ENCODE measurements around the gene ZBTB8A. TPM values are rescaled to one million over a fixed set of nuclear protein-coding genes. Genes with fewer than 3 reads are reported as not detected.

ZBTB8A gene
- total RNA-seq, 2 experiments from 2014 or later = 0.29 to 0.54 TPM

DNA sequence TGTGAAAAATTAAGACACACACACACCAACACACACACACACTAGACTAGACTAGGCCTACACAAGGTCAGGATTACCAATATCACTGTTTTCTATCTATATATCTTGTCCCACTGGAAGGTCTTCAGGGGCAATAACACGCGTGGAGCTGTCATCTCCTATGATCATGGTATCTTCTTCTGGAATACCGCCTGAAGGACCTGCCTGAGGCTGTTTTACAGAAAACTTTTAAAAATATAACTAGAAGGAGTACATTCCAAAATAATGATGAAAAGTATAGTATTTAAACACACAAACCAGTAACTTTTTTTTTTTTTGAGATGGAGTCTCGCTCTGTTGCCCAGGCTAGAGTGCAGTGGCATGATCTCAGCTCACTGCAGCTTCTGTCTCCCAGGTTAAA, 20.3 kb upstream of the ZBTB8A start:
- H4K20me1 ChIP-seq (ENCODE audit: insufficient read depth, low read length) = no peaks in the 10 kb centered on the region
- no peaks in the 10 kb centered on the region for H3K9me2 ChIP-seq (ENCODE audit: insufficient read depth, low read length)
- no peak overlapping the region for H3K4me2 ChIP-seq (ENCODE audit: low read length)
- no peak overlapping the region for H3K27ac ChIP-seq (ENCODE audit: low read depth, low read length, poor library complexity, severe bottlenecking)
- intact Hi-C loops (cut with micrococcal nuclease; ENCODE audit: unreplicated experiment) = no loop called here
- DNase-seq (ENCODE audit: low spot score) = no peak
- TF ChIP-seq EZH2phosphoT487 (IDR thresholded peaks at IDR 0.05; ENCODE audit: borderline replicate concordance, low read depth, low read length) = no peak
- no peak overlapping the region for H2AFZ ChIP-seq (ENCODE audit: low read length)
- peaks cover 7% of the 10 kb centered on the region for H3K4me1 ChIP-seq (ENCODE audit: insufficient read depth, low read length, poor library complexity, severe bottlenecking)
- POLR2A ChIA-PET = interaction anchor here (0.6 kb wide), 1 partner anchor 235 kb away, joined by 6 read pairs; no protein-coding TSS in a partner anchor
- no peak overlapping the region for H3K4me3 ChIP-seq (ENCODE audit: low read depth, low read length, poor library complexity, severe bottlenecking)
- H3K9me3 ChIP-seq (ENCODE audit: low read length) = no peaks in the 10 kb centered on the region
- CTCF ChIA-PET (ENCODE audit: unreplicated experiment) = no interaction called here
- H3K79me2 ChIP-seq (ENCODE audit: insufficient read depth, low read depth, low read length) = no peaks in the 10 kb centered on the region
- BruUV-seq (replicated peaks) = no TSS peak
- H3K36me3 ChIP-seq (ENCODE audit: insufficient read depth, low read length) = no peaks in the 10 kb centered on the region

- ChIA-PET CTCF (ENCODE audit: unreplicated experiment) (interaction anchor here (0.7 to 1.5 kb wide), 3 partner anchors 40 to 265 kb away, joined by 3 to 4 read pairs (median 3); no protein-coding TSS in a partner anchor), POLR2A (interaction anchor here (0.6 to 2.4 kb wide), 9 partner anchors 18 to 669 kb away, joined by 3 to 8 read pairs (median 4); partner anchors contain the start of genes RBBP4 and ZBTB8OS)
- H3K9me2 ChIP-seq (ENCODE audit: insufficient read depth, low read length) = no peaks in the 10 kb centered on the region
- peaks cover 7% of the 10 kb centered on the region for H3K4me1 ChIP-seq (ENCODE audit: insufficient read depth, low read length, poor library complexity, severe bottlenecking)
- DNase-seq (ENCODE audit: low spot score) = peak; percentile 44
- peak overlapping the region; percentile 83 for H2AFZ ChIP-seq (ENCODE audit: low read length)
- H3K4me2 ChIP-seq (ENCODE audit: low read length) = peak overlapping the region; percentile 71
- peak overlapping the region; percentile 60 for H3K4me3 ChIP-seq (ENCODE audit: low read depth, low read length, poor library complexity, severe bottlenecking)
- BruUV-seq (replicated peaks) = no TSS peak
- TF ChIP-seq, protein P1, sequence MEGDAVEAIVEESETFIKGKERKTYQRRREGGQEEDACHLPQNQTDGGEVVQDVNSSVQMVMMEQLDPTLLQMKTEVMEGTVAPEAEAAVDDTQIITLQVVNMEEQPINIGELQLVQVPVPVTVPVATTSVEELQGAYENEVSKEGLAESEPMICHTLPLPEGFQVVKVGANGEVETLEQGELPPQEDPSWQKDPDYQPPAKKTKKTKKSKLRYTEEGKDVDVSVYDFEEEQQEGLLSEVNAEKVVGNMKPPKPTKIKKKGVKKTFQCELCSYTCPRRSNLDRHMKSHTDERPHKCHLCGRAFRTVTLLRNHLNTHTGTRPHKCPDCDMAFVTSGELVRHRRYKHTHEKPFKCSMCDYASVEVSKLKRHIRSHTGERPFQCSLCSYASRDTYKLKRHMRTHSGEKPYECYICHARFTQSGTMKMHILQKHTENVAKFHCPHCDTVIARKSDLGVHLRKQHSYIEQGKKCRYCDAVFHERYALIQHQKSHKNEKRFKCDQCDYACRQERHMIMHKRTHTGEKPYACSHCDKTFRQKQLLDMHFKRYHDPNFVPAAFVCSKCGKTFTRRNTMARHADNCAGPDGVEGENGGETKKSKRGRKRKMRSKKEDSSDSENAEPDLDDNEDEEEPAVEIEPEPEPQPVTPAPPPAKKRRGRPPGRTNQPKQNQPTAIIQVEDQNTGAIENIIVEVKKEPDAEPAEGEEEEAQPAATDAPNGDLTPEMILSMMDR (conservative IDR thresholded peaks at IDR 0.05; ENCODE audit: low read length) = peak; percentile 57; the same call in 1 of the 2 replicates
- no peak for TF ChIP-seq EZH2phosphoT487 (IDR thresholded peaks at IDR 0.05; ENCODE audit: borderline replicate concordance, low read depth, low read length)
- H3K79me2 ChIP-seq (ENCODE audit: insufficient read depth, low read depth, low read length) = no peaks in the 10 kb centered on the region
- no peak overlapping the region for H3K27ac ChIP-seq (ENCODE audit: low read depth, low read length, poor library complexity, severe bottlenecking)
- H3K9me3 ChIP-seq (ENCODE audit: low read length) = no peaks in the 10 kb centered on the region
- intact Hi-C loops (cut with micrococcal nuclease; ENCODE audit: unreplicated experiment) = loop anchor here (1.0 to 5.0 kb wide), 2 partner anchors 129 to 176 kb away; partner anchors contain the start of gene ZBTB8OS
- no peaks in the 10 kb centered on the region for H4K20me1 ChIP-seq (ENCODE audit: insufficient read depth, low read length)
- H3K36me3 ChIP-seq (ENCODE audit: insufficient read depth, low read length) = no peaks in the 10 kb centered on the region
Measured at GRCh38 chr1:32521165-32521564, 18.1 kb upstream of the ZBTB8A start.

DNA sequence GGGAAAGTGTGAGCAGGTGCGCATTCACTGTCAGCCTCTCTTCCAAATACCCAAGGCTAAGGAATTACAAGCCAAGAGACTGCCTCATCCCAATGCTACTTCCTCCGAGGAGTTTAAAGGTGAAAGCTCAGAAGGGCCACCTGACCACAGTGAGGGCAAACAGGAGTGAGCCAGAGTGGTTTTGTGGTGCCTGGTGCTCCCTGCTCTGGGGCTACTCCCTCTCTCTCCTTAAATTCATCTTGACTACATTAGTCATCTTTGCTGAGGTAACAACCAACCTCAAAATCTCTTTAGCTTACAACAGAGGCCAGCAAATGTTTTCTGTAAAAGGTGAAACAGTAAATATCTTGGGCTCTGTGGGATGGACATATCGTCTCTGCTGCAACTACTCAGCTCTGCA, 14.2 kb upstream of the ZBTB8A start:
- ChIA-PET CTCF (ENCODE audit: unreplicated experiment) (no interaction called here), POLR2A (interaction anchor here (0.5 to 0.7 kb wide), 2 partner anchors 117 to 266 kb away, joined by 4 to 10 read pairs; no protein-coding TSS in a partner anchor)
- H3K79me2 ChIP-seq (ENCODE audit: insufficient read depth, low read depth, low read length) = no peaks in the 10 kb centered on the region
- H3K4me1 ChIP-seq (ENCODE audit: insufficient read depth, low read length, poor library complexity, severe bottlenecking) = peaks cover 7% of the 10 kb centered on the region
- no peak overlapping the region for H3K4me3 ChIP-seq (ENCODE audit: low read depth, low read length, poor library complexity, severe bottlenecking)
- H3K27ac ChIP-seq (ENCODE audit: low read depth, low read length, poor library complexity, severe bottlenecking) = no peak overlapping the region
- BruUV-seq (replicated peaks) = no TSS peak
- no peaks in the 10 kb centered on the region for H3K9me2 ChIP-seq (ENCODE audit: insufficient read depth, low read length)
- no peak for DNase-seq (ENCODE audit: low spot score)
- TF ChIP-seq EZH2phosphoT487 (IDR thresholded peaks at IDR 0.05; ENCODE audit: borderline replicate concordance, low read depth, low read length) = no peak
- TF ChIP-seq, protein P1 (conservative IDR thresholded peaks at IDR 0.05; ENCODE audit: low read length) = no peak
- no peak overlapping the region for H2AFZ ChIP-seq (ENCODE audit: low read length)
- H4K20me1 ChIP-seq (ENCODE audit: insufficient read depth, low read length) = no peaks in the 10 kb centered on the region
- no peaks in the 10 kb centered on the region for H3K36me3 ChIP-seq (ENCODE audit: insufficient read depth, low read length)
- intact Hi-C loops (cut with micrococcal nuclease; ENCODE audit: unreplicated experiment) = no loop called here
- H3K4me2 ChIP-seq (ENCODE audit: low read length) = no peak overlapping the region
- no peaks in the 10 kb centered on the region for H3K9me3 ChIP-seq (ENCODE audit: low read length)
